WERI-Rb-1 (cell line): ENCODE measurements around the gene PLEKHG4B.
A peak's percentile ranks its signal among the peaks of the same experiment; 100 is the strongest.

Source experiments
- DNase-seq: peaks from one replicate; pipeline ENCODE4 v3.0.0-alpha.2; 2020
- H3K27ac ChIP-seq: fragments of 250-450 bp; sonication (Bioruptor Pico); 2 replicates; pipeline ENCODE4 v1.5.1; 2020; ENCODE audit warnings: mild to moderate bottlenecking, moderate library complexity
- H3K27me3 ChIP-seq: fragments of 250-450 bp; sonication (Bioruptor Pico); 2 replicates; pipeline ENCODE4 v1.5.1; 2021; ENCODE audit warnings: mild to moderate bottlenecking, low read depth, moderate library complexity; ENCODE audit not compliant: insufficient read depth, severe bottlenecking
- H3K36me3 ChIP-seq: fragments of 250-450 bp; sonication (Bioruptor Pico); 2 replicates; pipeline ENCODE4 v1.5.1; 2020; ENCODE audit warnings: mild to moderate bottlenecking, moderate library complexity
- H3K4me3 ChIP-seq: 2 replicates; pipeline ENCODE4 v1.5.1; 2011; ENCODE audit warnings: low read depth, mild to moderate bottlenecking, control low read depth, low read length
- H3K9me3 ChIP-seq: fragments of 250-450 bp; sonication (Bioruptor Pico); 2 replicates; pipeline ENCODE4 v1.5.1; 2021; ENCODE audit warnings: mild to moderate bottlenecking, moderate library complexity; ENCODE audit not compliant: severe bottlenecking
- CTCF ChIP-seq: IDR thresholded peaks from 2 replicates; pipeline ENCODE4 v1.5.1; 2011; ENCODE audit warnings: low read depth, mild to moderate bottlenecking, control low read depth, inconsistent platforms, low read length

Gene PLEKHG4B

GRCh38 chr5:172841-173251 lies 80.9 kb downstream of the PLEKHG4B start:
- DNase-seq = peak; percentile 6
- H3K9me3 ChIP-seq = no peaks in the 10 kb centered on the region
- TF ChIP-seq CTCF = no peak
- no peak overlapping the region for H3K27ac ChIP-seq
- no peaks in the 10 kb centered on the region for H3K36me3 ChIP-seq
- no peak overlapping the region for H3K4me3 ChIP-seq
- no peaks in the 10 kb centered on the region for H3K27me3 ChIP-seq

GRCh38 chr5:173392-174290 lies 81.7 kb downstream of the PLEKHG4B start:
- H3K27ac ChIP-seq = no peak overlapping the region
- no peak for TF ChIP-seq CTCF
- no peaks in the 10 kb centered on the region for H3K36me3 ChIP-seq

GRCh38 chr5:174291-174600 lies 82.3 kb downstream of the PLEKHG4B start:
- Histone ChIP-seq H3K36me3 (no peaks in the 10 kb centered on the region), H3K27me3 (no peaks in the 10 kb centered on the region), H3K9me3 (no peaks in the 10 kb centered on the region), H3K27ac (no peak overlapping the region), H3K4me3 (no peak overlapping the region)
- TF ChIP-seq CTCF = no peak
- no peak for DNase-seq

More at GRCh38 chr5:173392-174290, 81.7 kb downstream of the PLEKHG4B start:
- Histone ChIP-seq H3K4me3 (no peak overlapping the region), H3K27me3 (no peaks in the 10 kb centered on the region), H3K9me3 (no peaks in the 10 kb centered on the region)
- DNase-seq = peak; percentile 4

GRCh38 chr5:174876-175465 lies 83.0 kb downstream of the PLEKHG4B start:
- Histone ChIP-seq H3K27me3 (peaks cover 4% of the 10 kb centered on the region), H3K9me3 (no peaks in the 10 kb centered on the region), H3K36me3 (no peaks in the 10 kb centered on the region), H3K4me3 (no peak overlapping the region), H3K27ac (no peak overlapping the region)
- no peak for TF ChIP-seq CTCF
- no peak for DNase-seq

- no peak overlapping the region for H3K27ac ChIP-seq
- no peak for TF ChIP-seq CTCF
- no peak overlapping the region for H3K4me3 ChIP-seq
- H3K36me3 ChIP-seq = no peaks in the 10 kb centered on the region
- DNase-seq = no peak
- H3K9me3 ChIP-seq = no peaks in the 10 kb centered on the region
- peaks cover 4% of the 10 kb centered on the region for H3K27me3 ChIP-seq
Observed at GRCh38 chr5:176296-176823, 84.4 kb downstream of the PLEKHG4B start.
